ENCODE measurements around the gene ADGRG3.

Gene ADGRG3

GRCh38 chr16:57668263-57668571 lies at the start of gene ADGRG3:
ADGRG3 (plus strand) TSS chr16:57668306; CDS start chr16:57668348, 42 bp downstream.
- no peak within 1 kb of the TSS for H3K4me3 Mint-ChIP-seq
- no peaks in the 10 kb centered on the region for H3K27me3 Mint-ChIP-seq
- H3K27ac Mint-ChIP-seq: no peak within 1 kb of the TSS

GRCh38 chr16:57619133-57619605 lies 48.9 kb upstream of the ADGRG3 start:
- Mint-ChIP-seq H3K9me3 (no peaks in the 10 kb centered on the region), H3K4me1 (ENCODE audit: low read depth) (peaks cover 12% of the 10 kb centered on the region), H3K27ac (no peak overlapping the region), H3K27me3 (no peaks in the 10 kb centered on the region), H3K36me3 (ENCODE audit: low read depth) (no peaks in the 10 kb centered on the region), H3K4me3 (no peak overlapping the region)
- no peak for DNase-seq

More at GRCh38 chr16:57668263-57668571, at the start of gene ADGRG3:
- DNase-seq: no peak
- Mint-ChIP-seq H3K36me3 (ENCODE audit: low read depth) (no peaks in the 10 kb centered on the region), H3K9me3 (no peaks in the 10 kb centered on the region), H3K4me1 (ENCODE audit: low read depth) (no peaks in the 10 kb centered on the region)

GRCh38 chr16:57619606-57620334 lies 48.3 kb upstream of the ADGRG3 start:
- H3K36me3 Mint-ChIP-seq (ENCODE audit: low read depth): no peaks in the 10 kb centered on the region
- peaks cover 6% of the 10 kb centered on the region for H3K4me1 Mint-ChIP-seq (ENCODE audit: low read depth)
- H3K9me3 Mint-ChIP-seq: no peaks in the 10 kb centered on the region
- no peak for DNase-seq
- H3K4me3 Mint-ChIP-seq: no peak overlapping the region
- H3K27me3 Mint-ChIP-seq: no peaks in the 10 kb centered on the region
- no peak overlapping the region for H3K27ac Mint-ChIP-seq

- no peak for DNase-seq
- H3K27me3 Mint-ChIP-seq: no peaks in the 10 kb centered on the region
- H3K27ac Mint-ChIP-seq: no peak overlapping the region
- H3K4me3 Mint-ChIP-seq: no peak overlapping the region
- H3K36me3 Mint-ChIP-seq (ENCODE audit: low read depth): no peaks in the 10 kb centered on the region
- no peaks in the 10 kb centered on the region for H3K9me3 Mint-ChIP-seq
- H3K4me1 Mint-ChIP-seq (ENCODE audit: low read depth): no peaks in the 10 kb centered on the region
These were observed 47.5 kb upstream of the ADGRG3 start for GRCh38 chr16:57620335-57621231.

GRCh38 chr16:57621521-57622271 lies 46.4 kb upstream of the ADGRG3 start:
- H3K4me1 Mint-ChIP-seq (ENCODE audit: low read depth): no peaks in the 10 kb centered on the region
- no peaks in the 10 kb centered on the region for H3K9me3 Mint-ChIP-seq
- no peak overlapping the region for H3K27ac Mint-ChIP-seq

GRCh38 chr16:57622361-57623250 lies 45.5 kb upstream of the ADGRG3 start:
- no peak overlapping the region for H3K4me3 Mint-ChIP-seq
- H3K27me3 Mint-ChIP-seq: no peaks in the 10 kb centered on the region
- DNase-seq: no peak
- no peaks in the 10 kb centered on the region for H3K4me1 Mint-ChIP-seq (ENCODE audit: low read depth)
- H3K36me3 Mint-ChIP-seq (ENCODE audit: low read depth): no peaks in the 10 kb centered on the region
- no peaks in the 10 kb centered on the region for H3K9me3 Mint-ChIP-seq
- no peak overlapping the region for H3K27ac Mint-ChIP-seq

More at GRCh38 chr16:57621521-57622271, 46.4 kb upstream of the ADGRG3 start:
- DNase-seq: no peak
- no peak overlapping the region for H3K4me3 Mint-ChIP-seq
- no peaks in the 10 kb centered on the region for H3K27me3 Mint-ChIP-seq
- H3K36me3 Mint-ChIP-seq (ENCODE audit: low read depth): no peaks in the 10 kb centered on the region

- Mint-ChIP-seq H3K36me3 (ENCODE audit: low read depth) (no peaks in the 10 kb centered on the region), H3K9me3 (no peaks in the 10 kb centered on the region), H3K27ac (no peak overlapping the region), H3K27me3 (peaks cover 5% of the 10 kb centered on the region), H3K4me3 (no peak overlapping the region), H3K4me1 (ENCODE audit: low read depth) (peaks cover 5% of the 10 kb centered on the region)
- no peak for DNase-seq
These were observed 44.7 kb upstream of the ADGRG3 start for GRCh38 chr16:57623251-57624043.

- H3K27ac Mint-ChIP-seq: no peak overlapping the region
- H3K36me3 Mint-ChIP-seq (ENCODE audit: low read depth): no peaks in the 10 kb centered on the region
- DNase-seq: no peak
- H3K27me3 Mint-ChIP-seq: peaks cover 12% of the 10 kb centered on the region
- no peak overlapping the region for H3K4me3 Mint-ChIP-seq
- no peaks in the 10 kb centered on the region for H3K9me3 Mint-ChIP-seq
- H3K4me1 Mint-ChIP-seq (ENCODE audit: low read depth): peaks cover 12% of the 10 kb centered on the region
These were observed 43.9 kb upstream of the ADGRG3 start for GRCh38 chr16:57624044-57624688.

GRCh38 chr16:57624806-57625500 lies 43.2 kb upstream of the ADGRG3 start:
- Mint-ChIP-seq H3K4me1 (ENCODE audit: low read depth) (peaks cover 15% of the 10 kb centered on the region), H3K36me3 (ENCODE audit: low read depth) (no peaks in the 10 kb centered on the region), H3K9me3 (no peaks in the 10 kb centered on the region), H3K4me3 (no peak overlapping the region), H3K27me3 (peaks cover 20% of the 10 kb centered on the region), H3K27ac (no peak overlapping the region)
- DNase-seq: no peak

GRCh38 chr16:57626420-57627170 lies 41.5 kb upstream of the ADGRG3 start:
- DNase-seq: no peak
- H3K9me3 Mint-ChIP-seq: no peaks in the 10 kb centered on the region
- peaks cover 32% of the 10 kb centered on the region for H3K27me3 Mint-ChIP-seq
- no peak overlapping the region for H3K4me3 Mint-ChIP-seq
- H3K27ac Mint-ChIP-seq: no peak overlapping the region
- no peaks in the 10 kb centered on the region for H3K36me3 Mint-ChIP-seq (ENCODE audit: low read depth)
- H3K4me1 Mint-ChIP-seq (ENCODE audit: low read depth): peaks cover 15% of the 10 kb centered on the region

- peaks cover 32% of the 10 kb centered on the region for H3K27me3 Mint-ChIP-seq
- H3K27ac Mint-ChIP-seq: no peak overlapping the region
- H3K9me3 Mint-ChIP-seq: no peaks in the 10 kb centered on the region
- DNase-seq: no peak
- no peak overlapping the region for H3K4me3 Mint-ChIP-seq
- peaks cover 15% of the 10 kb centered on the region for H3K4me1 Mint-ChIP-seq (ENCODE audit: low read depth)
- H3K36me3 Mint-ChIP-seq (ENCODE audit: low read depth): no peaks in the 10 kb centered on the region
These were observed 40.8 kb upstream of the ADGRG3 start for GRCh38 chr16:57627184-57627871.
